ENCODE results near the gene VTI1A. TPM values are rescaled to one million over a fixed set of nuclear protein-coding genes. Genes with fewer than 3 reads are reported as not detected.

VTI1A gene
- total and polyA plus RNA-seq, 9 donors: 7.8 to 48.2 (median 20.0) TPM

DNA sequence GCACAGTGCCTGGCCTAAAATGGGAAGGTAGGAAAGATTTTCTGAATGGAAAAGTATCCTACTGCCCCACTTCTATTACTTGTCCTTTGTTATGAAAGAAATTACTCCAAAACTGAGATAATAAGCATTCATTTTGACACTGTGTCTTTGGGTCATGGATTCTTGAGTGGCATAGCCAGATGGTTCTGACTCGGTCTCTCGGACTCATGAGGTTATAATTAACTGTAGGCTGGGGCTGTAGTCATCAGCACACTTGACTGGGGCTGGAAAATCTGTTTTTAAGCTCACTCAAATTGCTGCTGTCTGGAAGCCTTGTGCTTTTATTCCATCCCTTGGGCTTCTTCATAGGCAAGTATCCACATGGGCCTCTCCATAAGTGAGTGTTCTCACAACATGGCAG, 160.5 kb downstream of the VTI1A start:
- intact Hi-C loops (cut with DNase I): no loop called here
- H3K4me3 ChIP-seq: no peak overlapping the region
- H3K36me3 ChIP-seq: no peaks in the 10 kb centered on the region
- TF ChIP-seq EP300 (IDR thresholded peaks at IDR 0.05): no peak
- H3K27me3 ChIP-seq: no peaks in the 10 kb centered on the region
- 98 to 99% (median 98%) methylated on average over 2 of the region's 2 CpGs for WGBS, 3 donors
- DNase-seq: no peak
- H3K4me1 ChIP-seq (ENCODE audit: insufficient read depth): no peaks in the 10 kb centered on the region
- H3K27ac ChIP-seq: no peak overlapping the region
- no peaks in the 10 kb centered on the region for H3K9me3 ChIP-seq

DNA sequence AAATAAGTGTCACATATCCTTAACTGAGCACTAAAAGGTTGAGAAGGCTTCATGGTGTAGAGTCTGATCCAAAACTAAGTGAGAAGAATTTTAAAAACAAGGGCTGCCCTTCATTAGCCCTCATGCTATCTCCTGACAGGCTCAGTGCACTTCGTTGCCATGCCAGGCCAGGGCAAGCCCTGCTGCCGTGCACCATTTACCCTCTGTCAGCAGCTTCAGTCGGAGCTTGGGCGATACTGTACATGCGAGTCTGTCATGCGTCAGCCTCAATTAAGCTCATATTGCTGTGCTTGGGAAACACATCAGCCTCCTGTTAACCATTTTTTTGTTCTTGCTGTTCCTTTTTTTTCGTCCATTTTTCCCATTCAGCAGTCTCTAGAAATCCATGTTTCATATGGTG, 166.6 kb downstream of the VTI1A start:
- Histone ChIP-seq H3K4me3 (no peak overlapping the region), H3K9me3 (no peaks in the 10 kb centered on the region), H3K36me3 (no peaks in the 10 kb centered on the region), H3K4me1 (ENCODE audit: insufficient read depth) (no peaks in the 10 kb centered on the region), H3K27ac (no peak overlapping the region), H3K27me3 (no peaks in the 10 kb centered on the region)
- 92 to 93% (median 92%) methylated on average over 7 of the region's 7 CpGs for WGBS, 3 donors
- TF ChIP-seq EP300 (IDR thresholded peaks at IDR 0.05): no peak
- no peak for TF ChIP-seq POLR2A (IDR thresholded peaks at IDR 0.05)
- TF ChIP-seq, protein P1, sequence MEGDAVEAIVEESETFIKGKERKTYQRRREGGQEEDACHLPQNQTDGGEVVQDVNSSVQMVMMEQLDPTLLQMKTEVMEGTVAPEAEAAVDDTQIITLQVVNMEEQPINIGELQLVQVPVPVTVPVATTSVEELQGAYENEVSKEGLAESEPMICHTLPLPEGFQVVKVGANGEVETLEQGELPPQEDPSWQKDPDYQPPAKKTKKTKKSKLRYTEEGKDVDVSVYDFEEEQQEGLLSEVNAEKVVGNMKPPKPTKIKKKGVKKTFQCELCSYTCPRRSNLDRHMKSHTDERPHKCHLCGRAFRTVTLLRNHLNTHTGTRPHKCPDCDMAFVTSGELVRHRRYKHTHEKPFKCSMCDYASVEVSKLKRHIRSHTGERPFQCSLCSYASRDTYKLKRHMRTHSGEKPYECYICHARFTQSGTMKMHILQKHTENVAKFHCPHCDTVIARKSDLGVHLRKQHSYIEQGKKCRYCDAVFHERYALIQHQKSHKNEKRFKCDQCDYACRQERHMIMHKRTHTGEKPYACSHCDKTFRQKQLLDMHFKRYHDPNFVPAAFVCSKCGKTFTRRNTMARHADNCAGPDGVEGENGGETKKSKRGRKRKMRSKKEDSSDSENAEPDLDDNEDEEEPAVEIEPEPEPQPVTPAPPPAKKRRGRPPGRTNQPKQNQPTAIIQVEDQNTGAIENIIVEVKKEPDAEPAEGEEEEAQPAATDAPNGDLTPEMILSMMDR (IDR thresholded peaks at IDR 0.05): no peak
- intact Hi-C loops (cut with DNase I): no loop called here
- no peak for DNase-seq

DNA sequence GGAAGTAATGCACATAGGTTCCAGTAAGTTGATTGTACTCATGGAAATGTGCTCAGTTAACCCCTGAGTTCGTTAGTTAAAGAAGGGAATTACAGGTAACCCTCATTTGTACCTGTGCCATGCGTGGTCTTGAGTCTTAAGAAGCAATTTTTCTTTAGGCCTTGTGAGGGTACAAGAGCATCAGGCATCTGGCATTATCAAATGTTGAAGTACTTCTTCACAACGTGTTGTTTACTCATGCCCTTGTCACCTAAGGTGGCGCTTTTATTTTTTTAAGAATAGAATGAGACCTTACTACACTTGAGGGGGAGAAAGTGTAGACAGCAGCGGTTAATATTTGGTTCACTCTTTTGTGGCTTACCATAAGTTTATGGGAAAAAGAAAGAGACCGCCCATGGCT, 167.1 kb downstream of the VTI1A start:
- Histone ChIP-seq H3K36me3 (no peaks in the 10 kb centered on the region), H3K4me3 (no peak overlapping the region), H3K9me3 (no peaks in the 10 kb centered on the region), H3K27ac (no peak overlapping the region), H3K27me3 (no peaks in the 10 kb centered on the region), H3K4me1 (ENCODE audit: insufficient read depth) (no peaks in the 10 kb centered on the region)
- intact Hi-C loops (cut with DNase I): no loop called here
- DNase-seq: no peak
- TF ChIP-seq, protein P1 (IDR thresholded peaks at IDR 0.05): no peak
- TF ChIP-seq POLR2A (IDR thresholded peaks at IDR 0.05): no peak
- TF ChIP-seq EP300 (IDR thresholded peaks at IDR 0.05): no peak
- WGBS, 3 donors: 89 to 90% (median 90%) methylated on average over 6 of the region's 6 CpGs

DNA sequence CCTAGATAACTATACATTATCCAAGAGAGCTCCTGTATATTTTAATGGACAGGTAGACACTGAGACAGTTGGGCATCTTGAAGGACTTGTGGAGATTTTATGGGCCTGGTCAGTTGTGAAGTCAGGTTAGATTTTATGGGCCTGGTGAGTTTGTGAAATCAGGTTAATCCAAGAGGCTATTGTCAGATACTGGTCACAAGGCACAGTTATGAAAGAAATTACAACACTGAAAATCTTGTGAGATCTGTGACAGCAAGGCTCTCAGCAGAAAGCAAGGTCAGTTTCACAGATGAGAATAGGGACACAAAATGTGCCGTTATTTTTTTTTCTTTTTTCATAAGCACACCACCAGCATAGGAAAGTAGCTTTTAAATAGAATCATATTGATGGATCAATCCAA, 167.6 kb downstream of the VTI1A start:
- 95 to 98% (median 96%) methylated on average over 1 of the region's 1 CpG for WGBS, 3 donors
- no peaks in the 10 kb centered on the region for H3K27me3 ChIP-seq
- TF ChIP-seq, protein P1 (IDR thresholded peaks at IDR 0.05): no peak
- H3K27ac ChIP-seq: no peak overlapping the region
- H3K9me3 ChIP-seq: no peaks in the 10 kb centered on the region
- no peaks in the 10 kb centered on the region for H3K4me1 ChIP-seq (ENCODE audit: insufficient read depth)
- no peak overlapping the region for H3K4me3 ChIP-seq
- no peak for DNase-seq
- intact Hi-C loops (cut with DNase I): no loop called here
- H3K36me3 ChIP-seq: no peaks in the 10 kb centered on the region

DNA sequence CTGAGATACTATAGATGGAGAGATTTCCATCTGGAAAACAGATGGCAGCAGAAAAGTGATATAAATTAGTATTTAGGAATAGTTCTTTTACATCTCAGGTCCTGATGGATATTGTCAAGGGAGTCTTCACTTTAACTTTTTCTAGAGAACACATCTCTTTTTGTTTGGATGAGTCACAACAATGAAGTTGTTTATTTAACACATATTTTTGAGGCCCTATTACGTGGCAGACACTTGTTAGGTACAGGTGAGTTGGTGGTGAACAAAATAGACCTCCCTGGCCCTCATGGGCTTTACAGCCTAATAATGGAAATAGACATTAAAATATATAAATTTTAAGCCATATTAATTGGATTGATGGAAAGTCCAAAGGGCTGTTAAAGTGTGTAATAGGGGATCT, 168.3 kb downstream of the VTI1A start:
- H3K27me3 ChIP-seq: no peaks in the 10 kb centered on the region
- H3K4me3 ChIP-seq: no peak overlapping the region
- H3K36me3 ChIP-seq: no peaks in the 10 kb centered on the region
- TF ChIP-seq POLR2A (IDR thresholded peaks at IDR 0.05) (no peak), EP300 (IDR thresholded peaks at IDR 0.05) (no peak)
- TF ChIP-seq, protein P1 (IDR thresholded peaks at IDR 0.05): no peak
- no peak overlapping the region for H3K27ac ChIP-seq
- DNase-seq: no peak
- 96 to 98% (median 98%) methylated on average over 1 of the region's 1 CpG for WGBS, 3 donors
- intact Hi-C loops (cut with DNase I): no loop called here
- no peaks in the 10 kb centered on the region for H3K9me3 ChIP-seq
- H3K4me1 ChIP-seq (ENCODE audit: insufficient read depth): no peaks in the 10 kb centered on the region

Data from ovary (tissue), 9 donors.